HTR-8/SVneo (cell line): ENCODE results near the gene KRT81.
"Not testable (repeated sequence)": the region's sequence is repeated elsewhere in the genome, so short reads cannot be mapped to it uniquely, and the experiment has no call there.

Experiments used
- DNase-seq: peaks from one replicate; pipeline ENCODE4 v3.0.0; 2011; ENCODE audit warnings: low spot score, mixed read lengths; ENCODE audit not compliant: insufficient read length
- FAIRE-seq: peaks from 2 replicates; lab custom pipeline; 2011; peaks lifted over from hg19 to GRCh38; lab: Jason Lieb, UNC

The KRT81 gene

GRCh38 chr12:52245259-52245961, 45.9 kb downstream of the KRT81 start:
- FAIRE-seq (no peak), DNase-seq (no peak)

DNA sequence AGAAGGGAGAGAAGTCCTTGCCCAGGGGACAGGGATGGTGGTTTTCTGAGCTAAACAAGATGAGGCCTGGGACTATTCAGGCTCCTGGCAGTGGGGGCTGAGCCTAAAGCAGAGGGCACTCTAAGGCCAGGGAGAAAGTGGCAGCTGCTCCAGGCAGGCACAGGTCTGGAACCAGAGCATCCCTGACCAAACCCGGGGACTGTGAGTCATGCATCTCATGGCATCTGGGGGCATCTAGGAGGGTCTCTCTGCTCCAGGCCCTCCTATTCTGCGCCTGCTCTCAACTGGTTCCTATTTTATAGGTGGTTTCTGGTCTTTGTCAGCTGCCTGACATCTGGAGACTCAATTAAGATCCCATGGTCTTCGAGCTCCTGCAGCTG, 46.7 kb downstream of the KRT81 start:
- FAIRE-seq, result peak; percentile 13
- no peak for DNase-seq

DNA sequence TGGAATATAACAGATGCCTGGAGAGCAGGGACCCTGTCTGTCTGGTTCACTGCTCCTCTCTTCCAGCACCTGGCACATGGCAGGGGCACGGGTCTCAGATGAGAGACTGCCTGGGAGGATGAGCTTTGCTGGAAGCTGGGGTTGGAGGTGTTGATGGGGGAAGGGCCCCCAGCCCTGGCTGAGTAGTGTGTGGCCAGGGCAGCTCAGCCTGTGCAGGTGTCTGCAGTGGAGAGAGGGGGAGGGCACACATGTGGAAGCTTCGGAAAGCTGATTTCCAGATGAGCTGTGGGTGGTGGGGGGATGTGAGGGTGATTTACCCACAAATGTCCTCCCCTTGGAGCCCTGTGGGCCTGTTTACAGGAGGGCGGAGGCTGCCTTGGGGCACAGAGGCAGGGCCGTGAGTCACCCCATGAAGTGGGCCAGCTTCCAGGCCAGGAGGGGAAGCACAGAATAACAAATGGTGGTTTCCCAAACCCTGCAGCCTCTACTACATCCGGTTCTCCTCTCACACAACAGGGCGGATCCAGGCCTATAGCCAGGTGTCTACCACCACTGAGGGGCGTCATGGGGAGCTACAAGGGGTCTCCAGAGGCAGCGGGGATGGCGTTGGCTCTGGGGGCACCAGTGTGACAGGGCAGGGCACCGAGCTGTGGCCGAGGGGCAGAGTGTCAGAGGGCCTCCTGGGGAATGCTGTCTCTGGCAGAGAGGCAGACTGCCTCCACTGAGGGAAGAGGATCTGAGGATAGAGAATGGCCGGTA, 47.3 kb downstream of the KRT81 start:
- DNase-seq, result peak; percentile 85
- FAIRE-seq, result peak; percentile 93

- no peak for FAIRE-seq
- DNase-seq, result no peak
These were observed 48.0 kb downstream of the KRT81 start for GRCh38 chr12:52243259-52243855.

DNA sequence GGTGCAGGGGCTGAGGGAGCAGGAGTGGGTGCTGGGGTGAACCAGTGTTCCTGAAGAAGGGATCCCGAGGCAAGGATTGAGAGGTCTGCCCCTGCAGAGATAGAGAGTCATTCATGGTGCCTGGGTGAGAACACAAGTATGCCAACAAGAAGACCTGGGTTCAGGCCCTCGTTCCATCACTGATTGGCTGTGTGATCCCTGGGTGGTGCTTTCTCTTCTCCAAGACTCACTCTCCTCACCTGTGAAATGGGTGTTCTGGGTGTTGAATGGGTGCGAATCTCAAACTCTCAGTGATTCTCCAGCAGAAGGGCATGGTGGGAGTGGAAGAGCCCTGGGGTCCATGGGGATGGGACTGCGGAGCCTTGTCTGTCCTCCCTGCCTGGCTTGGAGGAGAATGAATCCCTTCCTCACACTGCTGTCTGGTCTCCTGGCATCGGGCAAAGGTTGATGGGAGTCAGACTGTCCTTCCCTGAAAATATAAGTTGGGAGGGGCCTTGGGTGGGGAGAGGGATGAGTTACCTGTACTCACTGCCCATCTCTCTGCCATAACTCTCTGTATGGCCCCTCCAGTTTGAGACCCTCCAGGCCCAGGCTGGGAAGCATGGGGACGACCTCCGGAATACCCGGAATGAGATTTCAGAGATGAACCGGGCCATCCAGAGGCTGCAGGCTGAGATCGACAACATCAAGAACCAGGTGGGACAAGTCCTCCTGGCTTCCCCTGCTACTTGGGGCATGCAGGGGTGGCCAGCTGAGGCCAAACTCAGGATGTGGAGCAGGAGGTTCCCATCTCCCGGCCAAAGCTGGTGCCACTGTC, 48.7 kb downstream of the KRT81 start:
- FAIRE-seq (no peak), DNase-seq (no peak)

- no peak for DNase-seq
- no peak for FAIRE-seq
These were observed 50.0 kb downstream of the KRT81 start for GRCh38 chr12:52241205-52241842.

- not testable (repeated sequence) for DNase-seq, FAIRE-seq
These were observed 51.1 kb downstream of the KRT81 start for GRCh38 chr12:52240247-52240646.

GRCh38 chr12:52239767-52240166, 51.6 kb downstream of the KRT81 start:
- no peak for DNase-seq
- FAIRE-seq, result no peak

- no peak for DNase-seq
- FAIRE-seq, result no peak
These were observed 52.3 kb downstream of the KRT81 start for GRCh38 chr12:52238916-52239646.

- FAIRE-seq (no peak), DNase-seq (no peak)
These were observed 53.0 kb downstream of the KRT81 start for GRCh38 chr12:52238207-52238840.

DNA sequence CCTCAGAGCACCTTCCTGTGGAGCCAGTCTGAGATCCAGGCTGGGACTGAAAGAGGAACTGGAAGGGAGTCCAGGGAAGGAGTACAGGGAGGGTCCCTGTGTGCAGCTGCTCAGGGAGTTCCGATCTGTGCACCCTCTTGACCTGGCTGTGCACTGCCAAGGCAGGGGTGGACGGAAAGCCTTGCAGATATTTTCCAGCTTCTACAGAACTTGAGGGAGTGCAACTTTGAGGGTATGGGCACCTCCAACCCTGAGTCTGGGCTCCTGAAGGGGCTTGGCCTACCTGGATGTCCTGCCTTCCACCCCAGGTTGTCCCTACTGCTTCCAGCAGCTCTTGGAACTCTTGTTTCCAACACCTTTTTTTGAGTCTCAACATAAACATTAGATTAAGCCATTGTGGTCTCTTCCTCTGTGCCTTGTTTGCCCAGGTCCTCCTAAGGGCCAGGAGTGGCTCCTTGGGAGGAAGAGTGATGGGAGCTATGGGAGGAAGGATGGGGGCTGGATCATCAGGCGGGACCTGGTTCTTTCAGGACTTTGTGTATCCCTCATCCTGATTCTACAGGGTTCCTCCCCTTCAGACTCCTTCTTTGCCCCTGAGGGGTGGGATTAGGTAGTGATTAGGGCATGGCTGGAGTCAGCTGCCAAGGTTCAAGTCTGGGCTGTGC, 54.8 kb downstream of the KRT81 start:
- FAIRE-seq, result no peak
- no peak for DNase-seq
